A549 (cell line): ENCODE results near the gene SLC15A3. TPM values are rescaled to one million over a fixed set of nuclear protein-coding genes. Genes with fewer than 3 reads are reported as not detected.

Source experiments
- ATAC-seq, 2 experiments: fragments of 200-7000 bp in 1 of 2; fragments of >200 bp in 1 of 2; cut with Nextera tagmentation in 1 of 2; cut with Tn5 transposase in 1 of 2; 3 replicates each; pipeline versions ENCODE4 v1.8.0 to v1.9.1; 2018 to 2020; ENCODE audit warnings: mild to moderate bottlenecking in 1 of 2, moderate library complexity in 1 of 2
- CTCF ChIA-PET: fragments of 300-600 bp; sonication (Branson Sonifier 250); formaldehyde crosslinking; extraction: SDS; loops from one replicate; lab custom pipeline; 2021; ENCODE audit warnings: antibody characterized with exemption, inconsistent platforms; lab: Yijun Ruan, JAX
- POLR2A ChIA-PET: fragments of 350-600 bp; formaldehyde crosslinking; extraction: SDS; loops from one replicate; lab custom pipeline; 2021; ENCODE audit warnings: antibody characterized with exemption, inconsistent platforms; lab: Yijun Ruan, JAX
- DNase-seq, 2 experiments: peaks; one replicate each; pipeline versions ENCODE4 v3.0.0 to v3.0.0-alpha.2; 2011 to 2016; ENCODE audit warnings: low read depth in 1 of 2, low spot score in 1 of 2
- FAIRE-seq: peaks from 2 replicates; lab custom pipeline; 2011; peaks lifted over from hg19 to GRCh38; lab: Jason Lieb, UNC
- H3K27ac ChIP-seq, 2 experiments: fragments of >200 bp; sonication (Bioruptor Twin); formaldehyde crosslinking; 3 replicates each; pipeline ENCODE4 v1.5.1; 2016 to 2017
- H3K4me1 ChIP-seq: fragments of >200 bp; sonication (Bioruptor Twin); formaldehyde crosslinking; 3 replicates; pipeline ENCODE4 v1.6.1; 2016
- H3K4me2 ChIP-seq: fragments of >200 bp; sonication (Bioruptor Twin); formaldehyde crosslinking; 3 replicates; pipeline ENCODE4 v1.6.1; 2016
- H3K4me3 ChIP-seq: fragments of >200 bp; sonication (Bioruptor Twin); formaldehyde crosslinking; 3 replicates; pipeline ENCODE4 v1.5.1; 2016
- H3K9me3 ChIP-seq: fragments of >200 bp; sonication (Bioruptor Twin); formaldehyde crosslinking; 3 replicates; pipeline ENCODE4 v1.6.1; 2016
- BCL3 ChIP-seq: fragments of >200 bp; sonication (Bioruptor Twin); formaldehyde crosslinking; IDR thresholded peaks from 3 replicates; pipeline ENCODE4 v1.6.1; 2016
- CBX8 ChIP-seq: fragments of 200-600 bp; sonication (generic); IDR thresholded peaks from 2 replicates; pipeline ENCODE4 v1.6.1; 2016
- CHD2 ChIP-seq: fragments of 150-350 bp; IDR thresholded peaks from 2 replicates; pipeline ENCODE4 v1.6.1; 2014; ENCODE audit warnings: low read length; ENCODE audit not compliant: partially characterized antibody
- EHMT2 ChIP-seq: fragments of 200-600 bp; sonication (generic); IDR thresholded peaks from 2 replicates; pipeline ENCODE4 v1.6.1; 2016; ENCODE audit warnings: antibody characterized with exemption, low read depth, mild to moderate bottlenecking, moderate library complexity
- ESRRA ChIP-seq: fragments of 150-350 bp; IDR thresholded peaks from 2 replicates; pipeline ENCODE4 v1.6.1; 2014; ENCODE audit warnings: mild to moderate bottlenecking, low read length, borderline replicate concordance
- GATA3 ChIP-seq: IDR thresholded peaks from 2 replicates; pipeline ENCODE4 v1.6.1; 2012; ENCODE audit warnings: borderline replicate concordance
- HES2 ChIP-seq: fragments of >200 bp; sonication (Bioruptor Twin); formaldehyde crosslinking; IDR thresholded peaks from 2 replicates; pipeline ENCODE4 v1.6.1; 2016
- JUNB ChIP-seq: fragments of >200 bp; sonication (Bioruptor Twin); formaldehyde crosslinking; IDR thresholded peaks from 2 replicates; pipeline ENCODE4 v1.6.1; 2016
- KDM1A ChIP-seq: fragments of 200-600 bp; sonication (generic); IDR thresholded peaks from 2 replicates; pipeline ENCODE4 v1.6.1; 2016; ENCODE audit warnings: low read depth, mild to moderate bottlenecking
- KDM5A ChIP-seq: fragments of 200-600 bp; sonication (generic); IDR thresholded peaks from 2 replicates; pipeline ENCODE4 v1.6.1; 2016; ENCODE audit warnings: antibody characterized with exemption, mild to moderate bottlenecking
- PHF8 ChIP-seq: fragments of 200-600 bp; sonication (generic); IDR thresholded peaks from 2 replicates; pipeline ENCODE4 v1.6.1; 2016; ENCODE audit warnings: low read depth, mild to moderate bottlenecking, antibody characterized with exemption, moderate library complexity, borderline replicate concordance
- POLR2A ChIP-seq: IDR thresholded peaks from 2 replicates; pipeline ENCODE4 v1.6.1; 2012; ENCODE audit warnings: mild to moderate bottlenecking, low read length
- RAD21 ChIP-seq, 2 experiments: fragments of >200 bp in 1 of 2; sonication (Bioruptor Twin) in 1 of 2; formaldehyde crosslinking in 1 of 2; IDR thresholded peaks in 1 of 2; conservative IDR thresholded peaks in 1 of 2; 2 replicates in 1 of 2; 3 replicates in 1 of 2; pipeline ENCODE4 v1.6.1; 2012 to 2018; ENCODE audit warnings: inconsistent platforms in 1 of 2
- RCOR1 ChIP-seq: fragments of 150-350 bp; IDR thresholded peaks from 2 replicates; pipeline ENCODE4 v1.6.1; 2014; ENCODE audit warnings: antibody characterized with exemption, low read length, low read depth
- REST ChIP-seq: fragments of 200-600 bp; sonication (generic); IDR thresholded peaks from 2 replicates; pipeline ENCODE4 v1.6.1; 2016; ENCODE audit warnings: antibody characterized with exemption, mild to moderate bottlenecking, moderate library complexity
- RNF2 ChIP-seq: fragments of 200-600 bp; sonication (generic); IDR thresholded peaks from 2 replicates; pipeline ENCODE4 v1.6.1; 2016; ENCODE audit warnings: low read depth, mild to moderate bottlenecking, antibody characterized with exemption, moderate library complexity, borderline replicate concordance
- SMC3 ChIP-seq: fragments of >200 bp; sonication (Bioruptor Twin); formaldehyde crosslinking; IDR thresholded peaks from 3 replicates; pipeline ENCODE4 v1.6.1; 2018; ENCODE audit warnings: inconsistent platforms
- TP53 ChIP-seq: fragments of 250-450 bp; sonication (Bioruptor Pico); IDR thresholded peaks from 2 replicates; pipeline ENCODE4 v1.5.0; 2021; ENCODE audit warnings: mild to moderate bottlenecking, moderate library complexity
- ZNF302 ChIP-seq: fragments of 250-450 bp; sonication (Bioruptor Pico); IDR thresholded peaks from 2 replicates; pipeline ENCODE4 v1.9.0; 2021; ENCODE audit warnings: inconsistent platforms, mild to moderate bottlenecking, moderate library complexity
- WGBS: methylation state at CpG from one replicate; pipeline ENCODE4 v1.1.6; 2017; ENCODE audit errors: missing lambda C conversion rate; 5-methylcytosine and 5-hydroxymethylcytosine counted together
- polyA plus RNA-seq, 4 experiments: library from polyadenylated mRNA; depleted of rRNA in 3 of 4; stranded (reverse); fragments of >200 nt; fragmentation: RNase III in 1 of 4; extraction: RNeasy Plus Mini Kit Qiagen cat#74134 plus additional on column Dnase treatment in 1 of 4; gene quantifications; 2 replicates in 3 of 4; 3 replicates in 1 of 4; pipeline ENCODE4 v1.2.3, GENCODE V29; 2011 to 2017
- TF ChIP-seq, protein P1 (sequence below): fragments of 250-450 bp; sonication (Bioruptor Pico); IDR thresholded peaks from 2 replicates; pipeline ENCODE4 v1.5.0; 2020; ENCODE audit warnings: low read depth, mild to moderate bottlenecking, moderate library complexity
- TF ChIP-seq, protein P2 (sequence below): fragments of 450-650 bp; IDR thresholded peaks from 2 replicates; pipeline ENCODE4 v1.6.1; 2014; ENCODE audit warnings: antibody characterized with exemption

Gene SLC15A3
- polyA plus RNA-seq, 2 of the 4 experiments (the other 2 are of a cell fraction), result not detected

- ChIA-PET POLR2A (no interaction called here), CTCF (no interaction called here)
- WGBS, result 90% methylated on average over 5 of the region's 8 CpGs
- H3K4me1 ChIP-seq, result no peaks in the 10 kb centered on the region
- peak in 1 of 2 experiments; percentile 6; a peak in 1 of 6 replicates for ATAC-seq
- H3K4me3 ChIP-seq, result no peak overlapping the region
- no peak for FAIRE-seq
- TF ChIP-seq PHF8 (no peak), GATA3 (no peak), SMC3 (no peak), POLR2A (no peak), ESRRA (no peak), BCL3 (no peak), TP53 (no peak), CHD2 (no peak), RCOR1 (no peak), JUNB (no peak), CBX8 (no peak), RAD21 (conservative IDR thresholded peaks at IDR 0.05 in 1 of 2, IDR thresholded peaks at IDR 0.05 in 1 of 2) (no peak)
- TF ChIP-seq, protein P1, sequence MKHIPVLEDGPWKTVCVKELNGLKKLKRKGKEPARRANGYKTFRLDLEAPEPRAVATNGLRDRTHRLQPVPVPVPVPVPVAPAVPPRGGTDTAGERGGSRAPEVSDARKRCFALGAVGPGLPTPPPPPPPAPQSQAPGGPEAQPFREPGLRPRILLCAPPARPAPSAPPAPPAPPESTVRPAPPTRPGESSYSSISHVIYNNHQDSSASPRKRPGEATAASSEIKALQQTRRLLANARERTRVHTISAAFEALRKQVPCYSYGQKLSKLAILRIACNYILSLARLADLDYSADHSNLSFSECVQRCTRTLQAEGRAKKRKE, result no peak
- TF ChIP-seq, protein P2, sequence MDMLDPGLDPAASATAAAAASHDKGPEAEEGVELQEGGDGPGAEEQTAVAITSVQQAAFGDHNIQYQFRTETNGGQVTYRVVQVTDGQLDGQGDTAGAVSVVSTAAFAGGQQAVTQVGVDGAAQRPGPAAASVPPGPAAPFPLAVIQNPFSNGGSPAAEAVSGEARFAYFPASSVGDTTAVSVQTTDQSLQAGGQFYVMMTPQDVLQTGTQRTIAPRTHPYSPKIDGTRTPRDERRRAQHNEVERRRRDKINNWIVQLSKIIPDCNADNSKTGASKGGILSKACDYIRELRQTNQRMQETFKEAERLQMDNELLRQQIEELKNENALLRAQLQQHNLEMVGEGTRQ, result no peak
- no peak overlapping the region for H3K27ac ChIP-seq
- no peaks in the 10 kb centered on the region for H3K9me3 ChIP-seq
- no peak for DNase-seq
- no peak overlapping the region for H3K4me2 ChIP-seq
Observed at GRCh38 chr11:60937811-60938210, 14.2 kb downstream of the SLC15A3 start.

DNA sequence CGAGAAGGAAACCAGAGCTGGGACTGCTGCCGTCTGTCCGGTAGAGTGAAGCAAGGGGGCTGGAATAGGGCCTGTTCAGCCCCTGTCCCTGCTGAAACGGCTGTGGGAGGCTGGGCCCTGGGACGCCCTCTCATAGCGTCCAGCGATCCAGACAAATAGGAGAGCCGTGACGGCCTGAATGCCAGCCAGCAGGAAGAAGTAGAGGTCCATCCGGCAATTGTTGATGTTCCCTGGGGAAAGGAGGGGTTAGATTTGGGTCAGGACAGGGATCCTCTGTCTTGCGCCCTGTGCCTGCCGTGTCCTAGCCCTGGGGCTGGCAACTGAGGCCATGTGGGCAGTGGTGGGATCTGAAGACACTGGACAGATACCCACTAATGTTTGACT lies 14.8 kb downstream of the SLC15A3 start:
- no peak overlapping the region for H3K4me3 ChIP-seq
- no peak overlapping the region for H3K27ac ChIP-seq
- FAIRE-seq (no peak), ATAC-seq (no peak), DNase-seq (no peak)
- ChIA-PET POLR2A (no interaction called here), CTCF (interaction anchor here (1.0 to 1.5 kb wide), 5 partner anchors 9 to 250 kb away, joined by 3 to 6 read pairs (median 5); no protein-coding TSS in a partner anchor)
- no peak overlapping the region for H3K4me2 ChIP-seq
- H3K4me1 ChIP-seq, result no peaks in the 10 kb centered on the region
- WGBS, result 95% methylated on average over 12 of the region's 12 CpGs
- H3K9me3 ChIP-seq, result no peaks in the 10 kb centered on the region
- TF ChIP-seq RAD21 (conservative IDR thresholded peaks at IDR 0.05 in 1 of 2, IDR thresholded peaks at IDR 0.05 in 1 of 2), result no peak
- no peak for TF ChIP-seq POLR2A

DNA sequence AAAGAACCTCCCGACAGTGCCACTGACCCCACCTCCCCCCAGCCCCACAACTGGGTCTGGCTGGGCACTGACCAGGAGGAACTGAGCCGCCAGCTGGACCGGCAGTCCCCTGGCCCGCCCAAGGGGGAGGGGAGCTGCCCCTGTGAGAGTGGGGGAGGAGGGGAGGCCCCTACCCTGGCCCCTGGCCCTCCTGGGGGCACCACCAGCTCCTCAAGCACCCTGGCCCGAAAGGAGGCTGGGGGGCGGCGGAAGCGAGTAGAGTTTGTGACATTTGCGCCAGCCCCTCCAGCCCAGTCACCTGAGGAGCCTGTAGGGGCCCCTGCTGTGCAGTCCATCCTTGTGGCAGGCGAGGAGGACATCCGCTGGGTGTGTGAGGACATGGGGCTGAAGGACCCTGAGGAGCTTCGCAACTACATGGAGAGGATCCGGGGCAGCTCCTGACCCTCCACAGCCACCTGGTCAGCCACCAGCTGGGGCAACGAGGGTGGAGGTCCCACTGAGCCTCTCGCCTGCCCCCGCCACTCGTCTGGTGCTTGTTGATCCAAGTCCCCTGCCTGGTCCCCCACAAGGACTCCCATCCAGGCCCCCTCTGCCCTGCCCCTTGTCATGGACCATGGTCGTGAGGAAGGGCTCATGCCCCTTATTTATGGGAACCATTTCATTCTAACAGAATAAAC lies 15.4 kb downstream of the SLC15A3 start:
- no peak for ATAC-seq
- Histone ChIP-seq H3K9me3 (no peaks in the 10 kb centered on the region), H3K4me3 (no peak overlapping the region), H3K4me2 (no peak overlapping the region), H3K4me1 (no peaks in the 10 kb centered on the region)
- WGBS, result 89% methylated on average over 7 of the region's 18 CpGs
- ChIA-PET POLR2A (no interaction called here), CTCF (interaction anchor here (1.0 to 1.5 kb wide), 6 partner anchors 9 to 251 kb away, joined by 3 to 6 read pairs (median 5); no protein-coding TSS in a partner anchor)
- no peak for FAIRE-seq
- TF ChIP-seq REST, result no peak
- no peak for TF ChIP-seq PHF8
- no peak for TF ChIP-seq SMC3
- no peak for TF ChIP-seq HES2
- no peak for TF ChIP-seq KDM1A
- no peak for TF ChIP-seq KDM5A
- no peak for TF ChIP-seq EHMT2
- no peak for TF ChIP-seq RAD21 (conservative IDR thresholded peaks at IDR 0.05 in 1 of 2, IDR thresholded peaks at IDR 0.05 in 1 of 2)
- TF ChIP-seq ZNF302 (CRISPR knock-in tag), result no peak
- TF ChIP-seq RNF2, result no peak
- TF ChIP-seq, all 56 proteins: peak for 0
- no peak for DNase-seq
- no peak overlapping the region for H3K27ac ChIP-seq
